ENCODE measurements around the gene ABAT.

The ABAT gene

GRCh38 chr16:8816967-8817655, 142.7 kb downstream of the ABAT start:
- no peak for TF ChIP-seq CTCF (IDR thresholded peaks at IDR 0.05; ENCODE audit: borderline replicate concordance, control extremely low read depth, extremely low read depth, insufficient read depth, missing control alignments)

GRCh38 chr16:8818504-8819270, 144.3 kb downstream of the ABAT start:
- peak; percentile 79 for DNase-seq (ENCODE audit: low spot score)
- in situ Hi-C loops (cut with MboI; ENCODE audit: low sequenced_read_pairs, unreplicated experiment) = no loop called here
- TF ChIP-seq CTCF (IDR thresholded peaks at IDR 0.05; ENCODE audit: borderline replicate concordance, control extremely low read depth, extremely low read depth, insufficient read depth, missing control alignments) = no peak

More at GRCh38 chr16:8816967-8817655, 142.7 kb downstream of the ABAT start:
- in situ Hi-C loops (cut with MboI; ENCODE audit: low sequenced_read_pairs, unreplicated experiment) = no loop called here
- no peak for DNase-seq (ENCODE audit: low spot score)

DNA sequence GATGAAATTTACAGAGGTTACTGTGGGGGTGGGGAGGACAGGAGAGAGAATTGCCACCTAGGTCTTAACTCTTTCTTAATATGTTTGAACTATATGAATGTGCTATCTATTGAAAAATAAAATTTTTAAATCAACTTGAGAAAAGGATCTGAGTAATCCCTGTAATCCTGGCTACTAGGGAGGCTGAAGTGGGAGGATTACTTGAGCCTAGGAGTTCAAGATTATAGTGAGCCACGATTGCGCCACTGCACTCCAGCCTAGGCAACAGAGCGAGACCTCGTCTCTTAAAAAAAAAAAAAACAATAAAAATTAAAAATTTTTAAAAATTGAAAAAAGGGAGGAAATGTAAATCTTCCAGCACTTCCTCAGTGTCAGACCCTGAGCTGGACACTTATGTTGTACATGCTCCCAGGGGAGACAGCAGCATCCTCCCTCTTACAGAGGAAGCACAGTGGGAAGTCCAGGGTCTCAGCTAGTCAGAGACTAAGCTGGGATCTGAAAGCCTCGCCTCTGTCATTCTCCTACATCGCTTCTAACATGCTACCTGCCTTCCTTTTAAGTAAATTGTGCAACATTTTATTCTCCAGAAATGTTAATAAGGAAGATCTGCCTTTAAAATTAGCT, 145.1 kb downstream of the ABAT start:
- no peak for TF ChIP-seq CTCF (IDR thresholded peaks at IDR 0.05; ENCODE audit: borderline replicate concordance, control extremely low read depth, extremely low read depth, insufficient read depth, missing control alignments)
- in situ Hi-C loops (cut with MboI; ENCODE audit: low sequenced_read_pairs, unreplicated experiment) = no loop called here
- DNase-seq (ENCODE audit: low spot score) = no peak

- in situ Hi-C loops (cut with MboI; ENCODE audit: low sequenced_read_pairs, unreplicated experiment) = no loop called here
- no peak for DNase-seq (ENCODE audit: low spot score)
- TF ChIP-seq CTCF (IDR thresholded peaks at IDR 0.05; ENCODE audit: borderline replicate concordance, control extremely low read depth, extremely low read depth, insufficient read depth, missing control alignments) = no peak
Observed at GRCh38 chr16:8822403-8822802, 148.0 kb downstream of the ABAT start.

GRCh38 chr16:8826278-8826879, 152.0 kb downstream of the ABAT start:
- TF ChIP-seq CTCF (IDR thresholded peaks at IDR 0.05; ENCODE audit: borderline replicate concordance, control extremely low read depth, extremely low read depth, insufficient read depth, missing control alignments) = no peak
- in situ Hi-C loops (cut with MboI; ENCODE audit: low sequenced_read_pairs, unreplicated experiment) = no loop called here
- no peak for DNase-seq (ENCODE audit: low spot score)

DNA sequence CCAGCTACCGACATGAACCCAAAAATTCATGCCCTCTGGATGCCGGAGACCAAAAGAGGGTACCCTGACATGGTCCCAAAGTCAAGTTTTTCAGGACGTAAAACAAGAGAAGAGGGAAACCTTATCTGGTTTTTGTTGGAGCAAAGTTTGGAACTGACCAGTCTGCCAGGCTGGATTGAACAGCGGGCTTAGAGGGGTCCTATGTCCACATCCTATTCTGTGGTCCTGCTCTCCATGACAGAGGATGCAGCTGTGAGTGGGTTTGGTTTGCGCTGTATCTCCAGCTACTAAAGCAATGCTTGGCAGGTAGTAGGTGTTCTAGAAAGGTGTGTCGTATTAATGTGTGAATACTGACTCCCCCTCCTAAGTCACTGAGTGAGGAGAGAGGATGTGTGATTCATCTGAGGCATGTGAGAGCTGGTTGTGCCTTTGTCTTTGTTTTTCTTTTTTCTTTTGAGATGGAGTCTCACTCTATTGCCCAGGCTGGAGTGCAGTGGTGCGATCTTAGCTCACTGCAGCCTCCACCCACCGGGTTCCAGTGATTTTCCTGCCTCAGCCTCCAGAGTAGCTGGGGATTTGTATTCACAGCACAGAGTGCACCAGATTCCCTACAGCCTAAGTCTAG, 154.2 kb downstream of the ABAT start:
- in situ Hi-C loops (cut with MboI; ENCODE audit: low sequenced_read_pairs, unreplicated experiment) = no loop called here
- TF ChIP-seq CTCF (IDR thresholded peaks at IDR 0.05; ENCODE audit: borderline replicate concordance, control extremely low read depth, extremely low read depth, insufficient read depth, missing control alignments) = no peak
- no peak for DNase-seq (ENCODE audit: low spot score)

Data from GM13976 (cell line).